Subcutaneous abdominal adipose tissue (tissue), 5 donors: ENCODE results near the gene NPY2R.
A peak's percentile ranks its signal among the peaks of the same experiment; 100 is the strongest.

Experiments used
- H3K27ac ChIP-seq: one replicate; pipeline ENCODE4 v1.7.0; 2013; ENCODE audit warnings: low read depth, mild to moderate bottlenecking, inconsistent platforms, low read length, moderate library complexity
- H3K27me3 ChIP-seq, 5 donors: one replicate each; pipeline ENCODE4 v1.7.0; 2013; ENCODE audit warnings: low read length in 5 of 5, inconsistent platforms in 1 of 5; ENCODE audit not compliant: control insufficient read depth in 5 of 5, insufficient read depth in 4 of 5
- H3K36me3 ChIP-seq, 5 donors: one replicate each; pipeline ENCODE4 v1.7.0; 2013; ENCODE audit warnings: low read length in 5 of 5; ENCODE audit not compliant: control insufficient read depth in 5 of 5, insufficient read depth in 5 of 5
- H3K4me1 ChIP-seq, 5 donors: one replicate each; pipeline ENCODE4 v1.7.0; 2013; ENCODE audit warnings: low read length in 5 of 5, mild to moderate bottlenecking in 3 of 5, moderate library complexity in 1 of 5; ENCODE audit not compliant: control insufficient read depth in 5 of 5, insufficient read depth in 5 of 5
- H3K4me3 ChIP-seq, 5 donors: one replicate each; pipeline ENCODE4 v1.7.0; 2013; ENCODE audit warnings: low read length in 5 of 5, low read depth in 1 of 5
- H3K9ac ChIP-seq, 5 donors: one replicate each; pipeline ENCODE4 v1.7.0; 2013; ENCODE audit warnings: low read length in 5 of 5, mild to moderate bottlenecking in 4 of 5, moderate library complexity in 3 of 5
- H3K9me3 ChIP-seq, 5 donors: one replicate each; pipeline ENCODE4 v1.7.0; 2013; ENCODE audit warnings: low read length in 5 of 5; ENCODE audit not compliant: control insufficient read depth in 5 of 5
- donor health status: healthy.
- donor health status: healthy.
- donor health status: healthy.
- donor health status: healthy.
- donor health status: healthy.

The NPY2R gene

GRCh38 chr4:155197757-155198156 lies 10.7 kb upstream of the NPY2R start:
- no peaks in the 10 kb centered on the region for H3K4me1 ChIP-seq
- H3K9me3 ChIP-seq = peaks cover 0 to 4% (median 0%) of the 10 kb centered on the region in 5 donors
- no peaks in the 10 kb centered on the region for H3K36me3 ChIP-seq
- H3K27ac ChIP-seq = no peak overlapping the region
- no peak overlapping the region for H3K9ac ChIP-seq
- H3K4me3 ChIP-seq = no peak overlapping the region
- H3K27me3 ChIP-seq = no peaks in the 10 kb centered on the region

- Histone ChIP-seq H3K9me3 (no peaks in the 10 kb centered on the region), H3K36me3 (no peaks in the 10 kb centered on the region), H3K4me3 (peak overlapping the region in 2 of 5 donors; percentile 13 to 41), H3K27ac (no peak overlapping the region), H3K9ac (no peak overlapping the region), H3K27me3 (peaks cover 16 to 27% (median 19%) of the 10 kb centered on the region in 5 donors), H3K4me1 (peaks cover 1 to 18% (median 15%) of the 10 kb centered on the region in 5 donors)
Observed at GRCh38 chr4:155207534-155208257, 740 bp upstream of the NPY2R start.

- H3K27ac ChIP-seq = no peak overlapping the region
- H3K4me1 ChIP-seq = no peaks in the 10 kb centered on the region
- no peaks in the 10 kb centered on the region for H3K27me3 ChIP-seq
- H3K36me3 ChIP-seq = no peaks in the 10 kb centered on the region
- no peaks in the 10 kb centered on the region for H3K9me3 ChIP-seq
- no peak overlapping the region for H3K9ac ChIP-seq
- H3K4me3 ChIP-seq = no peak overlapping the region
Observed at GRCh38 chr4:155220025-155220424, 11.6 kb downstream of the NPY2R start.

- H3K27me3 ChIP-seq = no peaks in the 10 kb centered on the region
- no peak overlapping the region for H3K9ac ChIP-seq
- no peak overlapping the region for H3K4me3 ChIP-seq
- no peaks in the 10 kb centered on the region for H3K4me1 ChIP-seq
- no peaks in the 10 kb centered on the region for H3K36me3 ChIP-seq
- no peak overlapping the region for H3K27ac ChIP-seq
- no peaks in the 10 kb centered on the region for H3K9me3 ChIP-seq
Observed at GRCh38 chr4:155227131-155227530, 18.7 kb downstream of the NPY2R start.

- Histone ChIP-seq H3K9ac (no peak overlapping the region), H3K4me1 (no peaks in the 10 kb centered on the region), H3K27me3 (no peaks in the 10 kb centered on the region), H3K27ac (no peak overlapping the region), H3K9me3 (no peaks in the 10 kb centered on the region), H3K4me3 (no peak overlapping the region), H3K36me3 (no peaks in the 10 kb centered on the region)
Observed at GRCh38 chr4:155228713-155229112, 20.3 kb downstream of the NPY2R start.

GRCh38 chr4:155232432-155232831 lies 24.0 kb downstream of the NPY2R start:
- no peaks in the 10 kb centered on the region for H3K9me3 ChIP-seq
- H3K36me3 ChIP-seq = no peaks in the 10 kb centered on the region
- no peak overlapping the region for H3K27ac ChIP-seq
- H3K4me1 ChIP-seq = no peaks in the 10 kb centered on the region
- no peaks in the 10 kb centered on the region for H3K27me3 ChIP-seq
- no peak overlapping the region for H3K9ac ChIP-seq
- H3K4me3 ChIP-seq = no peak overlapping the region

GRCh38 chr4:155234206-155234605 lies 25.8 kb downstream of the NPY2R start:
- Histone ChIP-seq H3K36me3 (no peaks in the 10 kb centered on the region), H3K4me3 (no peak overlapping the region), H3K27ac (no peak overlapping the region), H3K27me3 (no peaks in the 10 kb centered on the region), H3K9ac (no peak overlapping the region), H3K9me3 (no peaks in the 10 kb centered on the region), H3K4me1 (no peaks in the 10 kb centered on the region)

- Histone ChIP-seq H3K36me3 (no peaks in the 10 kb centered on the region), H3K9ac (no peak overlapping the region), H3K4me1 (no peaks in the 10 kb centered on the region), H3K27ac (no peak overlapping the region), H3K9me3 (no peaks in the 10 kb centered on the region), H3K4me3 (no peak overlapping the region), H3K27me3 (no peaks in the 10 kb centered on the region)
Observed at GRCh38 chr4:155237567-155237966, 29.1 kb downstream of the NPY2R start.

- no peaks in the 10 kb centered on the region for H3K27me3 ChIP-seq
Observed at GRCh38 chr4:155241225-155241624, 32.8 kb downstream of the NPY2R start.

GRCh38 chr4:155241664-155242063 lies 33.2 kb downstream of the NPY2R start:
- Histone ChIP-seq H3K27ac (no peak overlapping the region), H3K4me1 (no peaks in the 10 kb centered on the region), H3K27me3 (no peaks in the 10 kb centered on the region), H3K9me3 (no peaks in the 10 kb centered on the region), H3K9ac (no peak overlapping the region), H3K36me3 (no peaks in the 10 kb centered on the region), H3K4me3 (no peak overlapping the region)

More at GRCh38 chr4:155241225-155241624, 32.8 kb downstream of the NPY2R start:
- Histone ChIP-seq H3K27ac (no peak overlapping the region), H3K4me3 (no peak overlapping the region), H3K4me1 (no peaks in the 10 kb centered on the region), H3K9me3 (no peaks in the 10 kb centered on the region), H3K36me3 (no peaks in the 10 kb centered on the region), H3K9ac (no peak overlapping the region)
